Kidney epithelial cell (primary cell): Measurements from ENCODE around the gene SIN3B. TPM values are rescaled to one million over a fixed set of nuclear protein-coding genes. Genes with fewer than 3 reads are reported as not detected.

Experiments
- DNase-seq: peaks from one replicate; pipeline ENCODE4 v3.0.0-alpha.2; 2010; ENCODE audit warnings: low read depth
- H3K27me3 ChIP-seq: 2 replicates; pipeline ENCODE4 v1.6.0; 2011; ENCODE audit warnings: low read length; ENCODE audit not compliant: control insufficient read depth, insufficient read depth
- H3K36me3 ChIP-seq: 2 replicates; pipeline ENCODE4 v1.5.1; 2011; ENCODE audit warnings: low read length; ENCODE audit not compliant: control insufficient read depth, insufficient read depth
- H3K4me3 ChIP-seq: 2 replicates; pipeline ENCODE4 v1.5.1; 2011; ENCODE audit warnings: low read depth, mild to moderate bottlenecking, control low read depth, low read length
- total RNA-seq: library from RNA; depleted of rRNA; stranded (reverse); fragments of >200 nt; gene quantifications from 2 replicates; pipeline ENCODE4 v1.2.3, GENCODE V29; 2015
- TF ChIP-seq, protein P1 (sequence below): IDR thresholded peaks from 2 replicates; pipeline ENCODE4 v1.5.1; 2011; ENCODE audit warnings: mild to moderate bottlenecking, moderate library complexity, low read length, control low read depth, inconsistent platforms; ENCODE audit not compliant: insufficient read depth, poor library complexity, severe bottlenecking

The SIN3B gene
- total RNA-seq, 1 donor from 2014 or later = 36.6 TPM

DNA sequence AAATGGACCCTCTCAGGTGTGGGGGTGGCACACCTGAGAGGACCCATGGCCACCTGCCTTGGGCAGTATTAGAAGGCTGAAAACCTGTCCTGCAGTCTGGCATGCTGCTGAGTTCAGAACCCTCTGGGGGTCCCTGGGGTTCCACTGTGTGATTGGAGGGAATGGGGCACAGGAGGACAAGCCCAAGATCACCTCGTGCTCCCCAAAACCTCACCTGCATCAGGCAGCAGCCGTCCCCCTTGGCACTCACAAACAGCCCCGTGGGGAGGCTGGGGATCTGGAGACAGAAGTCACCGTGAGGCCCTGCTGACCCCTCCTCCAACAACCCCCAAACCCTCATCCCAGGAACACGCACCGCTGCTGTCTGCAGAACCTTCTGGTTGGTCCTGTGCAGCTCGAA, 74.1 kb downstream of the SIN3B start:
- no peak for DNase-seq
- TF ChIP-seq, protein P1, sequence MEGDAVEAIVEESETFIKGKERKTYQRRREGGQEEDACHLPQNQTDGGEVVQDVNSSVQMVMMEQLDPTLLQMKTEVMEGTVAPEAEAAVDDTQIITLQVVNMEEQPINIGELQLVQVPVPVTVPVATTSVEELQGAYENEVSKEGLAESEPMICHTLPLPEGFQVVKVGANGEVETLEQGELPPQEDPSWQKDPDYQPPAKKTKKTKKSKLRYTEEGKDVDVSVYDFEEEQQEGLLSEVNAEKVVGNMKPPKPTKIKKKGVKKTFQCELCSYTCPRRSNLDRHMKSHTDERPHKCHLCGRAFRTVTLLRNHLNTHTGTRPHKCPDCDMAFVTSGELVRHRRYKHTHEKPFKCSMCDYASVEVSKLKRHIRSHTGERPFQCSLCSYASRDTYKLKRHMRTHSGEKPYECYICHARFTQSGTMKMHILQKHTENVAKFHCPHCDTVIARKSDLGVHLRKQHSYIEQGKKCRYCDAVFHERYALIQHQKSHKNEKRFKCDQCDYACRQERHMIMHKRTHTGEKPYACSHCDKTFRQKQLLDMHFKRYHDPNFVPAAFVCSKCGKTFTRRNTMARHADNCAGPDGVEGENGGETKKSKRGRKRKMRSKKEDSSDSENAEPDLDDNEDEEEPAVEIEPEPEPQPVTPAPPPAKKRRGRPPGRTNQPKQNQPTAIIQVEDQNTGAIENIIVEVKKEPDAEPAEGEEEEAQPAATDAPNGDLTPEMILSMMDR = no peak
- no peak overlapping the region for H3K4me3 ChIP-seq
- peaks cover 3% of the 10 kb centered on the region for H3K27me3 ChIP-seq
- H3K36me3 ChIP-seq = no peaks in the 10 kb centered on the region

GRCh38 chr19:16904599-16904998, 75.4 kb downstream of the SIN3B start:
- TF ChIP-seq, protein P1 = no peak
- H3K27me3 ChIP-seq = peaks cover 3% of the 10 kb centered on the region
- no peak for DNase-seq
- H3K36me3 ChIP-seq = no peaks in the 10 kb centered on the region
- no peak overlapping the region for H3K4me3 ChIP-seq

DNA sequence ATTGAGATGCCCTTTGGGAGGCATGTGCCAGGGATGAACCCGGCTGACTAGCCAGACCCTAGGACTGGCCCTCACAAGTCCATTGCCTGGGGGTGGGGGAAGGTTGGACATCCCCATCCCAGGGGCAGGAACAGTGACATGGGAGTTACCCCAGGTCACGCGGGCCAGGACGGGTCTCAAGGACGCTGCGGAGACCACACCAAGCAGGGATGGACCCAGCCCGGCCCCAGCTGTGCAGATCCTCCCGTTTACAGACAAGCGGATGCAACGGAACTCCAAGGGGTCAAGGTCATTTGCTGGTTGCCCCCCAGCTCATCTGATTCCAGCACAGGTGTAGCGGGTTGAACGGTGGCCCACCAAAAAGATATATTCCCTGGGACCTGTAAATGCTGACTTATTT, 79.6 kb downstream of the SIN3B start:
- Histone ChIP-seq H3K4me3 (no peak overlapping the region), H3K36me3 (no peaks in the 10 kb centered on the region), H3K27me3 (no peaks in the 10 kb centered on the region)
- TF ChIP-seq, protein P1 = no peak
- DNase-seq = no peak

DNA sequence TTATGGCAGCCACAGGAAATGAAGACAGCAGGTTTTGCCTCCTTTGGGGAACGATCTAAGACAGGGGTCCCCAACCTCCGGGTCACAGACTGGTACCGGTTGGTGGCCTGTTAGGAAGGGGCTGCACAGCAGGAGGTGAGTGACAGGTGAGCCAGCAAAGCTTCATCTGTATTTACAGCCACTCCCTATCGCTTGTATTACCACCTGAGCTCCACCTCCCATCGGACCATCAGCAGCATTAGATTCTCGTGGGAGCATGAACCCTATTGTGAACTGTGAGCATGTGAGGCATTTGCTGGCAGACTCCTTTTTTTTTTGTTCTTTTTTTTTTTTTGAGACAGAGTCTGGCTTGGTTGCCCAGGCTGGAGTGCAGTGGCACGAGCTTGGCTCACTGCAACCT, 81.8 kb downstream of the SIN3B start:
- H3K36me3 ChIP-seq = no peaks in the 10 kb centered on the region
- TF ChIP-seq, protein P1 = no peak
- no peaks in the 10 kb centered on the region for H3K27me3 ChIP-seq
- DNase-seq = no peak
- H3K4me3 ChIP-seq = no peak overlapping the region

- no peak overlapping the region for H3K4me3 ChIP-seq
- no peak for DNase-seq
- no peaks in the 10 kb centered on the region for H3K36me3 ChIP-seq
- no peaks in the 10 kb centered on the region for H3K27me3 ChIP-seq
- TF ChIP-seq, protein P1 = no peak
These were observed 83.6 kb downstream of the SIN3B start for GRCh38 chr19:16912780-16913179.

GRCh38 chr19:16914421-16914820, 85.2 kb downstream of the SIN3B start:
- Histone ChIP-seq H3K4me3 (no peak overlapping the region), H3K27me3 (no peaks in the 10 kb centered on the region), H3K36me3 (no peaks in the 10 kb centered on the region)
- DNase-seq = no peak
- TF ChIP-seq, protein P1 = no peak
